HAP-1 (cell line): ENCODE results near the gene MIAT.

Experiments
- DNase-seq, 2 experiments: peaks; one replicate each; pipeline ENCODE4 v3.0.0-alpha.2; 2016 to 2020; ENCODE audit warnings: low spot score in 2 of 2
- H3K27me3 ChIP-seq: fragments of 250-450 bp; sonication (Bioruptor Pico); 2 replicates; pipeline ENCODE4 v1.5.1; 2020; ENCODE audit warnings: low read depth, mild to moderate bottlenecking, moderate library complexity
- H3K36me3 ChIP-seq: fragments of 250-450 bp; sonication (Bioruptor Pico); replicated peaks from 2 replicates; pipeline ENCODE4 v1.5.1; 2020; ENCODE audit warnings: mild to moderate bottlenecking
- H3K4me1 ChIP-seq: fragments of 250-450 bp; sonication (Bioruptor Pico); 2 replicates; pipeline ENCODE4 v1.5.1; 2020; ENCODE audit warnings: mild to moderate bottlenecking
- H3K4me3 ChIP-seq: fragments of 250-450 bp; sonication (Bioruptor Pico); 2 replicates; pipeline ENCODE4 v1.5.1; 2020; ENCODE audit warnings: mild to moderate bottlenecking, moderate library complexity
- H3K9me3 ChIP-seq: fragments of 250-450 bp; sonication (Bioruptor Pico); 2 replicates; pipeline ENCODE4 v1.5.1; 2020; ENCODE audit warnings: mild to moderate bottlenecking, moderate library complexity
- in situ Hi-C: fragments of 300-500 bp; cut with MboI; formaldehyde crosslinking; loops from 3 replicates; pipeline ENCODE4 v1.14.3; 2020; ENCODE audit warnings: low sequenced_read_pairs, inconsistent platforms, mixed read lengths

The MIAT gene

GRCh38 chr22:26707581-26707980 lies 50.2 kb downstream of the MIAT start:
- Histone ChIP-seq H3K4me1 (peaks cover 4% of the 10 kb centered on the region; the same call in 1 of the 2 replicates), H3K27me3 (no peaks in the 10 kb centered on the region), H3K36me3 (no peaks in the 10 kb centered on the region), H3K9me3 (no peaks in the 10 kb centered on the region), H3K4me3 (no peak overlapping the region)
- in situ Hi-C loops, result no loop called here
- no peak for DNase-seq

GRCh38 chr22:26708256-26709009 lies 51.0 kb downstream of the MIAT start:
- H3K9me3 ChIP-seq, result no peaks in the 10 kb centered on the region
- no peak for DNase-seq
- in situ Hi-C loops, result no loop called here
- H3K4me1 ChIP-seq, result peaks cover 4% of the 10 kb centered on the region; the same call in 1 of the 2 replicates
- H3K27me3 ChIP-seq, result no peaks in the 10 kb centered on the region
- H3K36me3 ChIP-seq, result no peaks in the 10 kb centered on the region
- no peak overlapping the region for H3K4me3 ChIP-seq

GRCh38 chr22:26709617-26710390 lies 52.4 kb downstream of the MIAT start:
- no peak for DNase-seq
- in situ Hi-C loops, result no loop called here
- H3K4me1 ChIP-seq, result peaks cover 4% of the 10 kb centered on the region; the same call in 1 of the 2 replicates

GRCh38 chr22:26711205-26711963 lies 54.0 kb downstream of the MIAT start:
- Histone ChIP-seq H3K27me3 (no peaks in the 10 kb centered on the region), H3K36me3 (no peaks in the 10 kb centered on the region), H3K4me1 (no peaks in the 10 kb centered on the region), H3K9me3 (no peaks in the 10 kb centered on the region), H3K4me3 (no peak overlapping the region)
- in situ Hi-C loops, result no loop called here
- no peak for DNase-seq

More at GRCh38 chr22:26709617-26710390, 52.4 kb downstream of the MIAT start:
- Histone ChIP-seq H3K27me3 (no peaks in the 10 kb centered on the region), H3K4me3 (no peak overlapping the region), H3K9me3 (no peaks in the 10 kb centered on the region), H3K36me3 (no peaks in the 10 kb centered on the region)

GRCh38 chr22:26712158-26712557 lies 54.8 kb downstream of the MIAT start:
- no peak overlapping the region for H3K4me3 ChIP-seq
- no peaks in the 10 kb centered on the region for H3K36me3 ChIP-seq
- DNase-seq, result no peak
- no peaks in the 10 kb centered on the region for H3K27me3 ChIP-seq
- no peaks in the 10 kb centered on the region for H3K9me3 ChIP-seq
- H3K4me1 ChIP-seq, result no peaks in the 10 kb centered on the region
- in situ Hi-C loops, result no loop called here

- H3K36me3 ChIP-seq, result no peaks in the 10 kb centered on the region
- in situ Hi-C loops, result no loop called here
- no peaks in the 10 kb centered on the region for H3K4me1 ChIP-seq
These were observed 56.5 kb downstream of the MIAT start for GRCh38 chr22:26713823-26714449.

GRCh38 chr22:26714971-26715370 lies 57.6 kb downstream of the MIAT start:
- no peaks in the 10 kb centered on the region for H3K36me3 ChIP-seq
- no peaks in the 10 kb centered on the region for H3K9me3 ChIP-seq
- H3K4me3 ChIP-seq, result no peak overlapping the region
- no peak for DNase-seq
- no peaks in the 10 kb centered on the region for H3K4me1 ChIP-seq
- H3K27me3 ChIP-seq, result no peaks in the 10 kb centered on the region
- in situ Hi-C loops, result no loop called here

More at GRCh38 chr22:26713823-26714449, 56.5 kb downstream of the MIAT start:
- DNase-seq, result no peak
- Histone ChIP-seq H3K27me3 (no peaks in the 10 kb centered on the region), H3K4me3 (no peak overlapping the region), H3K9me3 (no peaks in the 10 kb centered on the region)

- no peaks in the 10 kb centered on the region for H3K9me3 ChIP-seq
- no peaks in the 10 kb centered on the region for H3K27me3 ChIP-seq
- no peaks in the 10 kb centered on the region for H3K4me1 ChIP-seq
- no peak overlapping the region for H3K4me3 ChIP-seq
- in situ Hi-C loops, result no loop called here
- DNase-seq, result no peak
- no peaks in the 10 kb centered on the region for H3K36me3 ChIP-seq
These were observed 58.1 kb downstream of the MIAT start for GRCh38 chr22:26715392-26715936.

- no peaks in the 10 kb centered on the region for H3K4me1 ChIP-seq
- H3K4me3 ChIP-seq, result no peak overlapping the region
- no peak for DNase-seq
- no peaks in the 10 kb centered on the region for H3K9me3 ChIP-seq
- no peaks in the 10 kb centered on the region for H3K36me3 ChIP-seq
- H3K27me3 ChIP-seq, result no peaks in the 10 kb centered on the region
- in situ Hi-C loops, result no loop called here
These were observed 61.1 kb downstream of the MIAT start for GRCh38 chr22:26718488-26718887.

GRCh38 chr22:26718905-26719304 lies 61.5 kb downstream of the MIAT start:
- H3K4me1 ChIP-seq, result no peaks in the 10 kb centered on the region
- in situ Hi-C loops, result no loop called here
- H3K36me3 ChIP-seq, result no peaks in the 10 kb centered on the region
- H3K4me3 ChIP-seq, result no peak overlapping the region
- no peaks in the 10 kb centered on the region for H3K9me3 ChIP-seq
- DNase-seq, result no peak
- H3K27me3 ChIP-seq, result no peaks in the 10 kb centered on the region

- H3K36me3 ChIP-seq, result no peaks in the 10 kb centered on the region
- H3K9me3 ChIP-seq, result no peaks in the 10 kb centered on the region
- DNase-seq, result no peak
- H3K4me3 ChIP-seq, result no peak overlapping the region
- no peaks in the 10 kb centered on the region for H3K27me3 ChIP-seq
- H3K4me1 ChIP-seq, result no peaks in the 10 kb centered on the region
- in situ Hi-C loops, result no loop called here
These were observed 64.8 kb downstream of the MIAT start for GRCh38 chr22:26722159-26722558.

- H3K4me1 ChIP-seq, result no peaks in the 10 kb centered on the region
- H3K4me3 ChIP-seq, result no peak overlapping the region
- no peak for DNase-seq
- H3K27me3 ChIP-seq, result no peaks in the 10 kb centered on the region
- H3K9me3 ChIP-seq, result no peaks in the 10 kb centered on the region
- in situ Hi-C loops, result no loop called here
- no peaks in the 10 kb centered on the region for H3K36me3 ChIP-seq
These were observed 67.0 kb downstream of the MIAT start for GRCh38 chr22:26724414-26724813.

GRCh38 chr22:26725012-26725676 lies 67.8 kb downstream of the MIAT start:
- H3K27me3 ChIP-seq, result no peaks in the 10 kb centered on the region
- no peak for DNase-seq
- H3K4me3 ChIP-seq, result no peak overlapping the region
- no peaks in the 10 kb centered on the region for H3K4me1 ChIP-seq
- no peaks in the 10 kb centered on the region for H3K36me3 ChIP-seq
- in situ Hi-C loops, result no loop called here
- no peaks in the 10 kb centered on the region for H3K9me3 ChIP-seq
